ENCODE data around the gene MIX23.

The MIX23 gene

GRCh38 chr3:122416966-122417365 lies 33.9 kb upstream of the MIX23 start:
- Histone ChIP-seq H3K27me3 (ENCODE audit: insufficient read depth, low read depth, severe bottlenecking) (no peaks in the 10 kb centered on the region), H3K36me3 (peaks cover 4% of the 10 kb centered on the region), H3K4me3 (ENCODE audit: low read depth, low read length) (peak overlapping the region; percentile 76), H3K27ac (peak overlapping the region; percentile 92), H3K9me3 (ENCODE audit: severe bottlenecking) (no peaks in the 10 kb centered on the region)
- no peak for DNase-seq
- TF ChIP-seq, protein P1, sequence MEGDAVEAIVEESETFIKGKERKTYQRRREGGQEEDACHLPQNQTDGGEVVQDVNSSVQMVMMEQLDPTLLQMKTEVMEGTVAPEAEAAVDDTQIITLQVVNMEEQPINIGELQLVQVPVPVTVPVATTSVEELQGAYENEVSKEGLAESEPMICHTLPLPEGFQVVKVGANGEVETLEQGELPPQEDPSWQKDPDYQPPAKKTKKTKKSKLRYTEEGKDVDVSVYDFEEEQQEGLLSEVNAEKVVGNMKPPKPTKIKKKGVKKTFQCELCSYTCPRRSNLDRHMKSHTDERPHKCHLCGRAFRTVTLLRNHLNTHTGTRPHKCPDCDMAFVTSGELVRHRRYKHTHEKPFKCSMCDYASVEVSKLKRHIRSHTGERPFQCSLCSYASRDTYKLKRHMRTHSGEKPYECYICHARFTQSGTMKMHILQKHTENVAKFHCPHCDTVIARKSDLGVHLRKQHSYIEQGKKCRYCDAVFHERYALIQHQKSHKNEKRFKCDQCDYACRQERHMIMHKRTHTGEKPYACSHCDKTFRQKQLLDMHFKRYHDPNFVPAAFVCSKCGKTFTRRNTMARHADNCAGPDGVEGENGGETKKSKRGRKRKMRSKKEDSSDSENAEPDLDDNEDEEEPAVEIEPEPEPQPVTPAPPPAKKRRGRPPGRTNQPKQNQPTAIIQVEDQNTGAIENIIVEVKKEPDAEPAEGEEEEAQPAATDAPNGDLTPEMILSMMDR (IDR thresholded peaks at IDR 0.05; ENCODE audit: low read depth, low read length) = no peak

DNA sequence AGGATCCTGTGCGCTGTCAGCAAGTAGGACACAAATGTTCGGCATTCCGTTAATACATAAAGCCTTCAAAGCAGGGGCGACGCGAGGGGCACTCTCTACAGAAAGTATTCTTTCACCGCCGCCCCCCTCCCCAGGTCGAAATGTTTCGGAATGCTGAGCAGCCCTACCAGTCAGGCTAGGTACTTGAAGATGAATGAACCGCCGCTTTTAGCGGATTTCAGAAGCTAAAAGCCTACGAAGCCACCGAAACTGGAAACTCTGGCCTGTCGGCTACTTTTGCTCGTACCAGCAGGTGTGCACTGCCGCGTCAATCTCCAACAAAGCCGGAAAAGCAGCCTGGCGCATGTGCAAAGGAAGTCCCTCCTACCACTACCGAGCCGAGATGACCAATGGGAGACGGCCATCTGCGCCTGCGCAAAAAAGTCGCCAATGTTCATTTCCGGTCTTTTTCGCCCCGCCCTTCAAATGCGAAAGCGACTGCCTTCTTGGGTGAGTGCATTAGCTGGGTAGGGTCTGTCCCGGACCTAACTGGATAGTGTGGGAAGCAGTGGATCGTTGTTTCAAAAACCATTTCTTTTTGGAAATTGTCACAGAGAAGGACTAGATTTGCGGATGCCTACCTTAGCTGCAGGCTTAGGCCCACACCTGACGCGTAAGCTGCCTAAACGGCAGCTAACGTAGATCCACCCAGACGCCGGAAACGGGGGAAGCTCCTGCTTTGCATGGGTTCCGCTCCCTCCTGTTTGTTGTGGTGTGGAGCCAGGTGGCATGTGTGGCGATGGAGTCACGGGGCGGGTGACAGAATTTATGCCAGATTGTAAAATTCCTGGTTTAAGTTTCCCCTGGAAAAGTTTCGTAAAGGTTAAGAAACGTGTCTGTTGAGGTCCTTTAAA lies 33.0 kb upstream of the MIX23 start, which contains the start of gene WDR5B:
TSS of gene WDR5B (minus strand) at position 301 of the 893 bp plus-strand sequence. CDS start 534 bp downstream, outside the sequence.
- Histone ChIP-seq H3K27ac (peak within 1 kb of the TSS; percentile 92), H3K27me3 (ENCODE audit: insufficient read depth, low read depth, severe bottlenecking) (no peaks in the 10 kb centered on the region), H3K36me3 (peaks cover 4% of the 10 kb centered on the region), H3K9me3 (ENCODE audit: severe bottlenecking) (no peaks in the 10 kb centered on the region), H3K4me3 (ENCODE audit: low read depth, low read length) (peak within 1 kb of the TSS; percentile 76)
- DNase-seq = peak; percentile 97
- TF ChIP-seq, protein P1 (IDR thresholded peaks at IDR 0.05; ENCODE audit: low read depth, low read length) = no peak

GRCh38 chr3:122415104-122415744 lies 32.2 kb upstream of the MIX23 start:
- peak; percentile 14 for DNase-seq
- Histone ChIP-seq H3K4me3 (ENCODE audit: low read depth, low read length) (peak overlapping the region; percentile 76), H3K36me3 (peaks cover 11% of the 10 kb centered on the region), H3K27me3 (ENCODE audit: insufficient read depth, low read depth, severe bottlenecking) (no peaks in the 10 kb centered on the region), H3K9me3 (ENCODE audit: severe bottlenecking) (no peaks in the 10 kb centered on the region), H3K27ac (peak overlapping the region; percentile 92)
- TF ChIP-seq, protein P1 (IDR thresholded peaks at IDR 0.05; ENCODE audit: low read depth, low read length) = no peak

DNA sequence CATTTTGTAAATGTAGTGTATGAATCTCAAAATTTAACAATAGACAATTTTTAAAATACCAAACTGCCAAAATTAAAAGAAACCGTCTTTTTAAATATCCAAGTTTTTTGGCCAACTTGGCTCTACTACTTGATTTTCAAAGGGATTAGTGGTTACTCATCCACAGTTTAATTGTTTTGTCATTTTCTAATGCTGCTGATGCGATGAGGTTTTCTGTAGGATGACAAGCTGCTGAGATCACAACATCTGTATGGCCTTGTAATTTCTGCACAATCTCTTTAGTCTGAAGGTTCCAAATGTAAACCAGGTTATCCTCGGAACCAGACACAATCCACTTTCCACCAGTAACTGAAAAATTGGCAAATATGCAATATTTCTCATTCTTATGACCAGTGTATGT lies 31.4 kb upstream of the MIX23 start:
- TF ChIP-seq, protein P1 (IDR thresholded peaks at IDR 0.05; ENCODE audit: low read depth, low read length) = no peak
- Histone ChIP-seq H3K9me3 (ENCODE audit: severe bottlenecking) (no peaks in the 10 kb centered on the region), H3K27me3 (ENCODE audit: insufficient read depth, low read depth, severe bottlenecking) (no peaks in the 10 kb centered on the region), H3K36me3 (peaks cover 11% of the 10 kb centered on the region), H3K4me3 (ENCODE audit: low read depth, low read length) (no peak overlapping the region), H3K27ac (no peak overlapping the region)
- DNase-seq = no peak

- no peak for DNase-seq
- no peaks in the 10 kb centered on the region for H3K9me3 ChIP-seq (ENCODE audit: severe bottlenecking)
- H3K36me3 ChIP-seq = peaks cover 30% of the 10 kb centered on the region
- H3K4me3 ChIP-seq (ENCODE audit: low read depth, low read length) = no peak overlapping the region
- TF ChIP-seq, protein P1 (IDR thresholded peaks at IDR 0.05; ENCODE audit: low read depth, low read length) = no peak
- no peaks in the 10 kb centered on the region for H3K27me3 ChIP-seq (ENCODE audit: insufficient read depth, low read depth, severe bottlenecking)
- no peak overlapping the region for H3K27ac ChIP-seq
Measured at GRCh38 chr3:122410639-122411038, 27.6 kb upstream of the MIX23 start.
